Loucy (cell line): Measurements from ENCODE around the gene CDRT4.

Experiments
- CTCF ChIP-seq: fragments of 200-600 bp; sonication (generic); conservative IDR thresholded peaks from 2 replicates; pipeline ENCODE4 v1.5.1; 2014; ENCODE audit warnings: mild to moderate bottlenecking, antibody characterized with exemption, low read length
- EZH2phosphoT487 ChIP-seq: fragments of 200-600 bp; IDR thresholded peaks from 2 replicates; pipeline ENCODE4 v1.6.1; 2018; ENCODE audit warnings: antibody characterized with exemption, mild to moderate bottlenecking, moderate library complexity, borderline replicate concordance

DNA sequence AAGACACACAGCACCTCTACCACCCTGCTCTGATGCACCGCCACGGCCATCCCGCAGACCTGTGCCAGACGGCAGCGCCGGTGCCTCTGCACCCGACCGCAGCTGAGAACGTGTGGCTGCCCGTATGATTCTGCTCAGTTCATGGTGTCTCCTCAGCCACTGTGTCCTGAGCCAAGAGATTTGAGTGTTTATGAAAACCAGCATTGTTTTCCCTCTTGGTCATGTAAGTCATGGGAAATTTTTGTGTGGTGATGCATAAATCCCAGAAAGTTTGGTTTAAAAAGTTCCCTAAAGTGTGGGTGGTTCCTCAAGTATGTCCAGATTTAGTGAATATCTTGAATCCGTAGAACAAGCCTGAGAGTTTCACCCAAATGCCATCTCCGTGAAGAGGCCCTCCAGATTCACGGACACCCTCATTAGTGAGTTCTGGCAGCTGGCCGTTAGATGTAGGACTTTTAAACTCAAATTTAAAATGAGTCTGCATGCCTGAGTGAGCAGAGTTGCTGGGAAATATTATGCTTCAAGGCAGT lies 57.6 kb downstream of the CDRT4 start:
- TF ChIP-seq CTCF (no peak), EZH2phosphoT487 (no peak)
